Erythroblast (primary cell): ENCODE data around the gene KCNF1.

Experiments
- DNase-seq, 2 experiments: peaks; one replicate each; lab custom pipeline; 2025; lab: John Stamatoyannopoulos, UW
- GATA1 ChIP-seq: IDR thresholded peaks from 2 replicates; pipeline ENCODE4 v1.6.1; 2011; ENCODE audit warnings: low read depth, mild to moderate bottlenecking, control low read depth, low read length, moderate library complexity
- POLR2A ChIP-seq: IDR thresholded peaks from 2 replicates; pipeline ENCODE4 v1.6.1; 2011; ENCODE audit warnings: mild to moderate bottlenecking, low read length

KCNF1 gene

DNA sequence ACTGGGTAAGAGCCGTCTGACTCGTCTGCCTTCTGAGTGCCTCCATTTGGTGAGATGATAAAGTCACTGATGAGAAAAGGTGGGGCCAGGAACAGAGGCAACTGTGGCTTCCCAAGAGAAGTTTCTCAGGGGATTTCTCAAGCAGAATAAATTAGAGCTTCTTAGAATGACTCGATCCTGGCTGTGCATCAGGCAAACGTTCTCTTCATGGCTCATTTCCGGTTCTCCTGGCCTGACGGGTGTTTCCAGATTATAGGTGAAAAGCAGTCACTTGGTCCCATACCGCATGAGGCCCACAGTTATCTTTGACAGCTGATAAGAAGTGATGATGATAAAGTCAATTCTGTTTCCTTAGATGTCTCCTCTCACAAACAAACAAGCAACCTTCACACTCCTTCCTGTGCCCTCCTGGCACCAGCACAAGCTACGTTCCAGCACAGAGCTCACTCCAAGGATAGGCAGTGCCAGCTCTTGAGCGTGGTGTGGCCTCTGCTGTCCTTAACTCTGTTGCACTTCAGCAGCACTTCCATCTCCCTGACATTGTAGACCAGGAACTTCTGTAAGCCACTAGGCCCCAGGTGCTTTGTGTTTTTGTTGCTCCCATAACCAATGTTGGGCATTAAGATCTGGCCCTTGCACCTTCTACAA is 37.8 kb upstream of the KCNF1 start:
- no peak for TF ChIP-seq POLR2A
- no peak for TF ChIP-seq GATA1
- no peak for DNase-seq

DNA sequence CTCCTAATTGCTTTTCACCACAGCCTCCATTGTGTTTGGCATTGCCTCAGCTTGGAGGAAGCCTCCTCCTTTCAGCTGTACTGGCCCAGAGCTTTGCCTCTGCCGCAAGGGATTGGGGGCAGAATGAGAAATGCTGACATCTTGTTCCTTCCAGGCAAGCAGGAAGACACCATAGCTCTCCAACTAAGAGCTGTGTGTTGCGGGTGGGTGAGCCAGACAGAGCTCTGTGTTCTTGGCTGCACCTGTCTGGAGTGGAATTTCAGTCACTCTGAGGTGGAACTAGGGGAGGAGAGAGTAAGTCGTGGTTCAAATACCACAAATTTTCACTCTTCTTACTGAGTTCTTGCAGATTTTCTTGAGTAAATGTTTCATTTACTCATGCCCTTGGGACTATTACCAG is 36.6 kb upstream of the KCNF1 start:
- no peak for TF ChIP-seq POLR2A
- no peak for TF ChIP-seq GATA1
- no peak for DNase-seq

DNA sequence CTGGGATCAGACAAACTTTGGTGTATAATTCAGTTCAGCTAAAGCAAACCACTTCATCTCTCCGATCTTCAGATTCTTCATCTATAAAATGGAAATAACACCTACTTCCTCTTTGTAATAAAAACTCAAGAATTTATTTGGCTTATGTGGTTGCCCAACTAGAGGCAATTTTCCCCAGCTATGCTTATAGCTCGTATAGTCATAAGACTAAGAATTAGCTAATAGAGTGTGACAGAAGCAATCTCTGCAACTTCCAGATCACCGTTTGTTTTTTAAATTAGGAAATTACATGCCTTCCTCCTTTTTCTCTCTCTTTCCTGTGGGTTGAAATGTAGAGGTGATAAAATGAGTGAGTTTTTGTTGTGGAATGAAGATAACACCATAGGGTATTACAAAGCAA is 35.3 kb upstream of the KCNF1 start:
- DNase-seq: no peak
- no peak for TF ChIP-seq POLR2A
- no peak for TF ChIP-seq GATA1

DNA sequence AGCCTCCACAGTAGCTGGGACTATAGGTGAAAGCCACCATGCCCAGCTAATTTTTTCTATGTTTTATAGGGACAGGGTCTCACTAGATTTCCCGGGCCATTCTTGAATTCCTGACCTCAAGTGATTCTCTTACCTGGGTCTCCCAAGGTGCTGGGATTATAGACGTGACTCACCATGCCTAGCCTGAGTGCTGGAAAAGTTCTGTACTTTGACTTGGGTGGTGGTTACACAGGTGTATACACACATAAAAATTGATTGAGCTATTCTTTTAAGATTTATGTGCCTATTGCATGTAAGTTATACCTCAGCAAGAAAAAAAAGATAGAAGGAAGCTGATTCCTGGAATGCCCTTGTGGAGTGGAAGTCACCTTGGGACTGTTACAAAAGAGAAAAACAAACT is 34.8 kb upstream of the KCNF1 start:
- TF ChIP-seq GATA1 (no peak), POLR2A (no peak)

DNA sequence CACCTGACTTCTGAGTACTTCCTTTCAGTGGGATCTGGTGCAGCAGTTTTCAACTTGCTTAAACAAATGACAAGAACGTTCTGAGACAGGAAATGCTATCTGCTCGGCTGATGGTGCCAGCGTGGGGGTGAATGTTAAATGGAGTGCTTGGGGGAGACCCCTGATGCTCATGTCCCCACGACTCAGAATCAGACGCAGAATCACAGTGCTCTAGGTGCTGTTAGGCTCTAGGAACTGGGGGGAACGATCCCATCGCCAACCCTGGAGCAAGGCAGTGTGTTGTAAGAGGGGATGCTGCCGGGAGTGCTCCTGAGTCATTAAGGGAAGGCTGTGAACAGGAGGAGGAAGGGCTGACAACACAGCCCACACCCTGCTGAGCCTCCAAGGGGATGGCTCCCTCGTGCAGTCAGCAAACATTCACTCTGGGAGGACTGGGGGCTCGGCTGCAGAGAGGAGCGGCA is 34.1 kb upstream of the KCNF1 start:
- no peak for TF ChIP-seq POLR2A
- TF ChIP-seq GATA1: no peak
- DNase-seq: no peak

More for the DNA sequence above, 34.8 kb upstream of the KCNF1 start:
- no peak for DNase-seq

DNA sequence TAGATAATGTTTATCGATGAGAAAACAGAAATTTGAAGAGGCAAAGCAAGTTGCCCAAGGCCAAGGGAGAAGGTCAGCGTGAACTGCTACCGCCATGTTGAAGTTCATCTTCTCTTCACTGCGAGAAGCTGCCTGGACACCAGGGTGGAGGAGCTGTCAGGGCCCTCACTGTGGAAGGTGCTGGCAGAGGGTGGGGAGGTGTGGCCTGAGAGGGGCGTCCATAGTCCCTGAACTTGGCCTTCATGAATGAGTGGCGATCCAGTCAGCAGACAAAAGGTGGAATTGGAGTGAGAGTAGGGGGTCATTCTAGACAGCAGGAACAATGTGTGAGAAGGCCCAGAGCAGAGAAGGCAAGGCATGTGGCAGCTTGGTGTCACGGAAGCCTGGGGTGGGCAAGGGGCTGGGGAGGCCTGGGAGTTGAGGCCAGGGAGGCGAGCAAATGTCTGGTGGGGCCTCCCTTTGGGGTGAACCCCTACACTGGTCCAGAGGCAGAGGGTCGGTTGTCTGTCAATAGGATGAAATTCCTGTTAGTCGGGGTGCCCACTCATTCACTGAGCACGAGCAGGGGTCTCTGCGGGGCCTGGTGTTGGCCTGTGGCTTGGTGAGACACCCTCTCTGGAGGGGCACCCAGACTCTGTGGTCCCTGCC is 33.3 kb upstream of the KCNF1 start:
- TF ChIP-seq POLR2A: no peak
- TF ChIP-seq GATA1: no peak
- DNase-seq: no peak

DNA sequence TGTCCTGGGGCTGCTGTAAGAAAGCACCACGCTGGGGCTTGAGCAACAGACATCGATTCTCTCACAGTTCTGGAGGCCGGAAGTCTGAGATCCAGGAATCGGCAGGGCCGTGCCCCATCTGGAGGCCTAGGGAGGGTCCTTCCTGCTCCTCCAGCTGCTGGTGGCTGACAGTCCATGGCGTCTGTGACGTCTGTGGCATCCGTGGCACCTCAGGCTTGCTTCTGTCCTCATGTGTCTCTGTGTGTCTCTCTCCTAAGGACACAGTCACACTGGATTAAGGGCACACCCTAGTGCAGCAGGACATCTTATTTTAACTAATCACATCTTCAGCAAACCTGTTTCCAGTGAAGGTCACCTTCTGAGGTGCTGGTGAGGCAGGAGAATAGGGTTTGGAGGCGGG is 32.6 kb upstream of the KCNF1 start:
- no peak for DNase-seq
- no peak for TF ChIP-seq POLR2A
- TF ChIP-seq GATA1: no peak

DNA sequence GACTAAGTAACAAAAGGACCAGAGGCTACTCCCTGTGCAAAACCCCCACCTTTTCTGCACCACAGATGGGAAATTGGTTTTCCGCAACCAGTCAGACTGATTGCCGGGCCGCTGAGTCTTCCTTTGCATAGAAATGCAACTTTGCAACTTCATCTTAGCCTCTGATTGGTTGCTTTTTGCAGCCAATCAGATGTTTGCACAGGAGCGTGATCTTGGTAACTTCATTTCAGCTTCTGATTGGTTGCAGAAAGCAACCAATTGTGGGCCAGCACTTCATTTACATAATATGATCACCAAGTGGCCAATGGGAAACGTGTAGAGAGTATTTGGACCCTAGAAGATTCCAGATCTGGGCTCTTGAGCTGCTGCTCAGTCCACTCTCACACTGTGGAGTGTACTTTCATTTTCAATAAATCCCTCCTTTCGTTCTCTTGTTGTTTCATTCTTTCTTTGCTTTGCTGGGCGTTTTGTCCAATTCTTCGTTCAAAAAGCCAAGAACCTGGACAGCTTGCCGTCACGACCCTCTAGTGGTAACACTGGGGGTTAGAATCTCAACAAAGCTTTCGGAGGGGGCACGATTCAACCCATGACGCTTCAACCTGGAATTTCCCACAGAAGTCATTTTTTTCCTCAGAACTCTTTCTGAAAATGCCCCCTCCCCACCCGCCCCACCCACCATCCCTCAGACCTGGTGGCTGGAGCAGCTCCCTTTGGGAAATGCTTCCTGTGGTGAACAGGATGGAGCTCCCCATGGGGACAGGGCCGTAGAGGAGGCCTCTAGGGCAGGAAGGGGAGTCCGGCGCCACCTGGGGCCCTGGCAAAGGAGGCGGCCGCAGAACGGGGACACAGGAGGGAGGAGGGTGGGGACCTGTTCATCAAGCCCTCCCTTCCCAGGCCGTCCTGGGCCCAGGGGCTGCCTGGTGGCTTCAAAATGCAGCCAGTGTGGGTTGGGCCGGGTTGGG is 31.8 kb upstream of the KCNF1 start:
- TF ChIP-seq POLR2A: no peak
- no peak for DNase-seq

DNA sequence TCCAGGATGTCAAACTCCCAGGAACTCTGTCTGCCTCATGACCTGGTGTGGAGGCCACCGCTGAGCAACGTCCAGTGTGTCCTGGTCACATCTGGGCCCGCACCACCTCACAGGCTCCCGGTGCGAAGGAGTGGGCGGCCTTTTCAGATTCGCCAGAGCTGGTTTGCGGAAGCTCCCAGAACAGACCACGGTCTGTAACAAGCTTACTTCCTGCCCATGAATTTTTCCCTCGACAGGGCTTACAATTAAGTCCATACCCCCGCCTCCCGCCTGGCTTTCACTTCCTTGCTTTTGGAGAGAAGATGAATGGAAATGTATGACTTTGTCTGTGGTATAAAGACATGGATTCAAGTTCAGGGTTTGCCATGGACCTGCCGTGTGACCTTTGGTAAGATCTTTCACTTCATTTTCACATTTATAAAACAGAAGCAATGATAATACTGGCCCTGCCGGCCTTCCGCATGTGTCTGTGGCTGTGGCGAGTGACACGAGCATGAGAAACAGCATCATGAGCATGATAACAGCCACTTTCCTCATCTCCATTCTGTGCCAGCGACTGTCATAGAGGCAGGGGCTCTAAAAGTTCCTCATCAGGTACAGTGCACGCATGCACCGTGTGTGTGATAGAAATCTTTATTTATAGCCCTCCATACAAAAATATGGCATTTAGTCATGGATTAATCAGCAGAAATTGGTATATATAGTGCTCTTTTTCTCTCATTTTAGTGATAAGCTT is 31.0 kb upstream of the KCNF1 start:
- DNase-seq: no peak
- TF ChIP-seq GATA1 (no peak), POLR2A (no peak)

DNA sequence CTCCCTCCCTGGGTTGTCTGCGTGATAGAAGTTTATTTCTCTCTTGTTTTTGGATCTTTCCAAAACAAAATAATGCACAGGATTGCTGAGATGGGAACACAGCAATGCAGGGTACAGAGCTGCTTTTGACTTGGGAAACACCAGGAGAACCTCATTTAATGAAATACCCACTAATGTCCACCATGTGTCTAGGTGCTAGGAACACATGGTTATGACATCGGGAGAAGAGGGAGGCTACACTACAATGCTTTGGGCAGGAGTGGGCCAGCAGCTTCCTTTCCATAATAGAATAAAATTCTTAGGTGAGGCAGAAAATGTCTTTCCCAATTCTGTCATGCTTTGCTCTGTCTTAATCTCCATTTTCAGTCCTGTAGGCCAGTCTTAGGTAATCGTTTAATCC is 29.2 kb upstream of the KCNF1 start:
- no peak for TF ChIP-seq POLR2A
- TF ChIP-seq GATA1: no peak
- DNase-seq: no peak

DNA sequence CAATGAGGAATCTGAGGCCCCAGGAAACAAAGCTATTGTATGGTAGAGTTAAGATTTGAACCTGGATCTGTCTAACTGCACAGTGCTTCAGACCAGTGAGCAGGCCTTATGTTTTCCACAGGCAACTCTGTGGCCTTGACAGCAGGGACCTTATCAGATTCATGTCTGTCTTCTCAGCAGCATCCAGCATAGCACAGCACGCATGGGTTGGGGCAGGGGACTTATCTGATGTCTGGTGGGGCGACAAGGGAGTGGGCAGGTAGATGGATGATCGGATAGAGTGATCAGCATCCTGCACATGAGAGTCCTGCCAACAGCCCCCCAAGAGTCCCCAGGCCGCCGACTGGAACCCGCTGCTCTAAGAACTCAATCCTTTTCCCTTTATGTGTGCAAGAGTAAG is 28.7 kb upstream of the KCNF1 start:
- DNase-seq: no peak
- TF ChIP-seq GATA1 (no peak), POLR2A (no peak)

DNA sequence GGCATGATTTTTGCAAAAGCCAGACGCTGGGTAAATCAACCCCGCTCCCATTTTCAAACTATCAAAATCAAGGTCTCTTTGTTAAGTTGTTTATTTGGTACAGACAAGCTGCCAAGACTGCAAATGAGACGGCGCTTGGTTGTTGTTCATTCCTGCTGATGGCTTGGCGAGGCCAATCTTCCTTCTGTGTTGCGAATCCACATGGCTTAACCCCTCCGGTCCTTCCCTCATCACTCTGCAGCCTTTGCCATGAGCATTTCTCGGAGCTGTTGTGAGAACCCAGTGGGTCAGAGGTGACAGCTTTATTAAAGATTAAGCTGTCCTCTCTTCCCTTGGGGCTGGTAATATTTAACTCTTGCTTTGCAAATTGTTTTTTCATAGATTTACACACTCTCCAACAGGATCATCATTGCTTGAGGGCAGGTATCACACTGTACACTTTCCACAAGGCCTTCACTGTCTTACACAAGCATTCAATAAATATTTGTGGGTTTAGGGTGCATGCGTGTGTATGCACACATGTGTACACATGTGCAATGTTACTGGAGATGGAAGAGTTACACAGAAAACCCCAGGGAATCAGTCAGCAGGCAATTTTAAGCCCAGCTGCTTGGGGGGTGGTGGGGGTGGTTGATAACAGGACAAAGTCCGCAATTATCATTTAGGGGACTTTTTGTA is 27.8 kb upstream of the KCNF1 start:
- TF ChIP-seq GATA1 (no peak), POLR2A (no peak)
- DNase-seq: no peak

DNA sequence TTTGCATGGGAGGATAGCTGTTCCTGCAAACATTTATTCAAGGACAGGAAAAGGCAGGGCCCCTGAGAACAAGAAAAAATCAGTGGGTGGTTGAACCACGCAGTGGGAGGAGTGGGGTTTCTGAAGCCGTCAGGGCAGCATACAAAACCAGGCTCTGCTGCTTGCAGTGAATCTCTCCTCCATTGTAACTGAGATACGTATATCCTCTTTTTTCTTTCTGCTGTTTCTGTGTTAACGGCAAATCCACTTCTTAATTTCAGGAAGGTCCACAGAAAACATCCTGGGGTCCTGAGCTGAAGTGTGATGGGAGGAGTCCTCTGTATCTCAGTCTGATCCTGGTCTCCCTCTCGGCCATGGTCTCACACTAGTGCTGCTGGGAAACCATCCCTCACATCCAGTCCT is 27.2 kb upstream of the KCNF1 start:
- TF ChIP-seq GATA1 (no peak), POLR2A (no peak)
- DNase-seq: no peak
